Choroid plexus epithelial cell (primary cell): ENCODE results near the gene RASAL2.
"Not testable (repeated sequence)": the region's sequence is repeated elsewhere in the genome, so short reads cannot be mapped to it uniquely, and the experiment has no call there.

ENCODE experiments used
- DNase-seq: peaks from one replicate; pipeline ENCODE4 v3.0.0-alpha.2; 2010; ENCODE audit warnings: low read depth
- H3K4me3 ChIP-seq: 2 replicates; pipeline ENCODE4 v1.5.1; 2011; ENCODE audit warnings: low read depth, mild to moderate bottlenecking, control low read depth, low read length, moderate library complexity
- TF ChIP-seq, protein P1 (sequence below): conservative IDR thresholded peaks from 2 replicates; pipeline ENCODE4 v1.5.1; 2011; ENCODE audit warnings: low read depth, mild to moderate bottlenecking, control low read depth, inconsistent platforms, low read length, moderate library complexity

Gene RASAL2

DNA sequence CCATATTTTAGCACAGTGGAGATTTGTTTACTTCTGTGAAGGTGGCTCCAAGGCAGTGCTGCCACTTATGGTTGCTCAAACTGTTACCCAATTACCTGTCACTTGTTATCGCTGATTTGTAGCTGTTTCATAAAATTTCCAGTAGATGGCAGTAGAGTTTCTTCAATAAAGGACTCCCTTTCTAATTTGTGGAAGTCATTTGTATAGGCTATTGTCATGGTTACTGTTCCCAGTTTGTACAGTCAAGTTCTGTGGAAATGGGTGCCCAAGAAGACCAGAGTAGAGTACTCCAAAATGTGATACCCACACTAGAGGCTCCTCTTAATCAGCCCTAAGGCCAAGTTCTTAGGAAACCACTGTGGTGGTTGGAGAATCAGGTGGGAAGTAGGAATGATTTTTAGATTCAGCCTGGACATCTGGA is 216.8 kb downstream of the RASAL2 start:
- TF ChIP-seq, protein P1, sequence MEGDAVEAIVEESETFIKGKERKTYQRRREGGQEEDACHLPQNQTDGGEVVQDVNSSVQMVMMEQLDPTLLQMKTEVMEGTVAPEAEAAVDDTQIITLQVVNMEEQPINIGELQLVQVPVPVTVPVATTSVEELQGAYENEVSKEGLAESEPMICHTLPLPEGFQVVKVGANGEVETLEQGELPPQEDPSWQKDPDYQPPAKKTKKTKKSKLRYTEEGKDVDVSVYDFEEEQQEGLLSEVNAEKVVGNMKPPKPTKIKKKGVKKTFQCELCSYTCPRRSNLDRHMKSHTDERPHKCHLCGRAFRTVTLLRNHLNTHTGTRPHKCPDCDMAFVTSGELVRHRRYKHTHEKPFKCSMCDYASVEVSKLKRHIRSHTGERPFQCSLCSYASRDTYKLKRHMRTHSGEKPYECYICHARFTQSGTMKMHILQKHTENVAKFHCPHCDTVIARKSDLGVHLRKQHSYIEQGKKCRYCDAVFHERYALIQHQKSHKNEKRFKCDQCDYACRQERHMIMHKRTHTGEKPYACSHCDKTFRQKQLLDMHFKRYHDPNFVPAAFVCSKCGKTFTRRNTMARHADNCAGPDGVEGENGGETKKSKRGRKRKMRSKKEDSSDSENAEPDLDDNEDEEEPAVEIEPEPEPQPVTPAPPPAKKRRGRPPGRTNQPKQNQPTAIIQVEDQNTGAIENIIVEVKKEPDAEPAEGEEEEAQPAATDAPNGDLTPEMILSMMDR, result peak; percentile 65
- DNase-seq, result peak; percentile 83
- H3K4me3 ChIP-seq, result no peak overlapping the region

DNA sequence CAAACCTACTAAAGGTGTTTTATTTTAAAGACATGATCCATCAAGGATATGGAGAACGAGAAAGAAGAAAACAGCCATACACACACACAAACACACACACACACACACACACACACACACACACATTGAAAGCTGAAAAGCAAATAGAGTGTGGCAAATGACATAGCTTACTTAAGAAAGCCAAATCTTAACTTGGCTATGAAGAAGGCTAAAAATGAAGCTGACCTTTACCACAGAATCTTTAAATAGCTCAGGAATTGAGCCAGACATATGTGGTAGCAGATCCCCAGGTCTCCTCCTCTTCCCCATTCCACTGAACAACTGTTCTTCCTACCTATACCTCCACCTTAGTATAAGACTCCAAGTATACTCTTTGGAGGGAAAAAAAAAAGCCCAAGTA is 217.3 kb downstream of the RASAL2 start:
- H3K4me3 ChIP-seq, result no peak overlapping the region
- TF ChIP-seq, protein P1, result no peak
- DNase-seq, result peak; percentile 62

DNA sequence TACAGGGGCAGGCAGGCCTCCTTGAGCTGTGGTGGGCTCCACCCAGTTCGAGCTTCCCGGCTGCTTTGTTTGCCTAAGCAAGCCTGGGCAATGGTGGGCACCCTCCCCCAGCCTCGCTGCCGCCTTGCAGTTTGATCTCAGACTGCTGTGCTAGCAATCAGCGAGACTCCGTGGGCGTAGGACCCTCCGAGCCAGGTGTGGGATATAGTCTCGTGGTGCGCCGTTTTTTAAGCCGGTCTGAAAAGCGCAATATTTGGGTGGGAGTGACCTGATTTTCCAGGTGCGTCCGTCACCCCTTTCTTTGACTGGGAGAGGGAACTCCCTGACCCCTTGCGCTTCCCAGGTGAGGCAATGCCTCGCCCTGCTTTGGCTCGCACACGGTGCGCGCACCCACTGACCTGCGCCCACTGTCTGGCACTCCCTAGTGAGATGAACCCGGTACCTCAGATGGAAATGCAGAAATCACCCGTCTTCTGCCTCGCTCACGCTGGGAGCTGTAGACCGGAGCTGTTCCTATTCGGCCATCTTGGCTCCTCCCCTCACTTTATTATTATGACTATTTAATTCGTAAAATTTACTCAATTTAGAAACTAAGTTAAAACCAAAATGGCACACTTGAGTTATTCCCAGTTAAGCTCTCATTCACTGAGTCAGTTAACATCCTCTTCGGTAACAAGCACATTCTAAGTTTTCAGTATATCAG is 226.5 kb downstream of the RASAL2 start:
- DNase-seq, H3K4me3 ChIP-seq: not testable (repeated sequence)

DNA sequence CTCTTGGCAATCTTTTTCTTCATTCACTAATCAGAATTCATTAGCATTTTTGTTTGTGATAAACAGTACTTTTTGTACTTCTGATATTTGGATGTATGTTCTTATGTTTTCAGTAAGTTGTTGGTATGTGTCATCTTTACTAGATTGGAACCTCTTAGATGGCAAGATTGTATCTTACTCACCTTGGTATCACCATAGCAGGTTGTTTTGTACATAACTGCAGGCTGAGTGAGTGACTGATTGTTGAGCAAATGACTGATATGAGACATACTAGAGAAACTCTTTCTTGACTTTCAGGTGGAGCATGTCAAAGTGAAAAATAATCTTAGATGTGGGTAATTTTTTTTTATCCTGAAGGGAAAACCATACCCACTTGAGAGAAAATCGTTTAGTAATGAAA is 229.2 kb downstream of the RASAL2 start:
- TF ChIP-seq, protein P1, result no peak
- DNase-seq, result no peak
- H3K4me3 ChIP-seq, result no peak overlapping the region

DNA sequence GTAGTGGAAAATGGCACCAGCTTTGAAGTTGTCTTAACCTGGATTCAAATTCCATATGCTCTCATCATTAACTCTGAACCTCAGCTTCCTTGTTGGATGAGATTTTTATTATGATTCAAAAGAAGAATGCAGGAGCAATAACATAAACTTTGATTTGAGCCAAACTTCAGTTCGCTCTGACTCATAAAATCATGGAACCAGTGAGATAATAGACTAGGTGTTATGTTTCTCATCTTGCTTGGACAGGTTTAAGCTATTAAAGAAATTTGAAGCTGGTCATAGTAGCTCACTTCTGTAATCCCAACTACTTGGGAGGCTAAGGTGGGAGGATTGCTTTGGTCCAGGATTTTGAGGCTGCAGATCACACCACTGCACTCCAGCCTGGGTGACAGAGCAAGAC is 230.1 kb downstream of the RASAL2 start:
- DNase-seq, result no peak
- H3K4me3 ChIP-seq, result no peak overlapping the region
- TF ChIP-seq, protein P1, result no peak

DNA sequence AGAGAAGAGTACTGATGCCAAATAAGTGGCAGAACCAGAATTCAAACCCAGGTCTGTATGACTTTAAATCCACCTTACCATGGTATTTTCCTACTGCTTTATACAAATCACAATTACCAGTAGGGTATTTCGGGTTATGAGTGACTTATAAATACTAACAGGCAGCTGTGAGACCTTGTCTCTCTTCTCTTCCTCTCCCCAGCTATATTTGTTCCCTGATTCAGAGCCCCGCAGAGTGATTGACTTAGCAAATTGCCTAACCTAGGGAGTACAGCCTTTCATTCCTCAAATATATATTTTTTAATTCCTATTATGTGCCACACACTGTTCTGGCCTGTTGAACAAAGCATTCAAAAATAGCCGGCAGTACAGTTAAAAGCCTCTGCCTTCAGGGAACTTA is 234.8 kb downstream of the RASAL2 start:
- DNase-seq, result no peak
- TF ChIP-seq, protein P1, result no peak
- no peak overlapping the region for H3K4me3 ChIP-seq

DNA sequence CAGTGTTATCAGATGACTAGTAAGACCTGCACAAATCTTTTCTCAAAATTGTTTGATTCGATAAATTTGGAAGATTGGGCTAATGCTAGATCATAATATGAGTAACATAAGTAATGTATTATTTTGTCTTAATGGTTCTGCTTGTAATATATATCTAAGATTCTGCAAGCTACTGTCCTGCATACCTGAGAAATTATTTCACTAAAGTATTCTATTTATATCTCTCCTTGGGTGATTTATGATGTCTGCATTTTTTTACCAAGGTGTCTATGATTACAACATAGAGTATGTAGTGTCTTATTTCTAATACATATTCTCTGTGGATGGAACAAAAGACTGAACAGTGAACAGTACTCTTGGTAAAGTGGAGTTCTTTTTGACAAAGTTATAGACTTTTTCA is 236.2 kb downstream of the RASAL2 start:
- H3K4me3 ChIP-seq, result no peak overlapping the region
- no peak for DNase-seq
- TF ChIP-seq, protein P1, result no peak
